ENCODE results near the gene EXOC6B.

EXOC6B gene

DNA sequence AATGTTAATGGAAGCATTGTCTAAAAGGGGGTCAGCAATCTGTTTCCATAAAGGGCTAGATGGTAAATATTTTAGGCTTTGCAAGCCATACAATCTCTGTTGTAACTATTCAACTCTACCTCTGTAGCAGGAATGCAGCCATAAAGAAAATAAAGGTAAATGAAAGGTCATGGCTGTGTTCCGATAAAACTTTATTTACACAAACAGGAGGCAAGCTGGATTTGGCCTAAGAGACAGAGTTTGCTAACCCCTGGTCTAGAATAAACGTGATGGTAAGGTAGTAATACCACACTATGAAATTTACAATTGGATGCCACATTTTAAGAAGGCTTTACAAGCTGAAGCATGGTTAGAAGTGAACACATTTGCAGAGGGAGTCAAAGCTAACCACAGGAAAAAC lies 91.4 kb downstream of the EXOC6B start:
- Histone ChIP-seq H3K36me3 (ENCODE audit: control insufficient read depth, insufficient read depth, low read length) (no peaks in the 10 kb centered on the region), H3K9me3 (ENCODE audit: control insufficient read depth, low read length) (no peaks in the 10 kb centered on the region), H3K27ac (ENCODE audit: low read depth, low read length, severe bottlenecking) (no peak overlapping the region), H3K4me3 (ENCODE audit: extremely low read depth, insufficient read depth, low read length, poor library complexity, severe bottlenecking) (no peak overlapping the region), H3K4me1 (ENCODE audit: control insufficient read depth, insufficient read depth, low read length, poor library complexity, severe bottlenecking) (no peaks in the 10 kb centered on the region)
- WGBS, 2 experiments (ENCODE audit: insufficient coverage in 2 of 2), result 86% methylated on average over 1 of the region's 2 CpGs; no CpG with 5 or more reads in 1 of the 2 experiments

DNA sequence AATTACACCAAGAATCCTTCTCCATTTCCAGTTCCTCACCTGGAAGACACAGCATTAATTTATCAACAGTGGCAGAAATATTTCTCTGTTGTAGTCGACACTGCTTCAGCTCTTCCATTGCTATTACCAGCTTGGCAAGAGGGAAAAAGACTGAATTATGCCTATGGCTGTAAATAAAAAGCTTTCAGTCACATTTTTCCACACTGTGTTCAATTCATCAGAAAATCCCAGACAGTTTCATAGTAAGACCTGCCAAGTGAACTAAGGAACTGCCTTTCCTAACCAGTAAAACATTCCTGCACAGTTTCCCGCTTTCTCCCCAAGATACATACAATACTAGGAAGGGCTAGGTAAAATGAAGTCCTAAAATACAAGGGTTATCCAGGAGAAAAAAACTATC lies 94.7 kb downstream of the EXOC6B start:
- no peaks in the 10 kb centered on the region for H3K36me3 ChIP-seq (ENCODE audit: control insufficient read depth, insufficient read depth, low read length)
- no peak overlapping the region for H3K4me3 ChIP-seq (ENCODE audit: extremely low read depth, insufficient read depth, low read length, poor library complexity, severe bottlenecking)
- no peak overlapping the region for H3K27ac ChIP-seq (ENCODE audit: low read depth, low read length, severe bottlenecking)
- no peaks in the 10 kb centered on the region for H3K4me1 ChIP-seq (ENCODE audit: control insufficient read depth, insufficient read depth, low read length, poor library complexity, severe bottlenecking)
- H3K9me3 ChIP-seq (ENCODE audit: control insufficient read depth, low read length), result no peaks in the 10 kb centered on the region
- no CpG with 5 or more reads among the region's 2 CpGs for WGBS, 2 experiments (ENCODE audit: insufficient coverage in 2 of 2)

DNA sequence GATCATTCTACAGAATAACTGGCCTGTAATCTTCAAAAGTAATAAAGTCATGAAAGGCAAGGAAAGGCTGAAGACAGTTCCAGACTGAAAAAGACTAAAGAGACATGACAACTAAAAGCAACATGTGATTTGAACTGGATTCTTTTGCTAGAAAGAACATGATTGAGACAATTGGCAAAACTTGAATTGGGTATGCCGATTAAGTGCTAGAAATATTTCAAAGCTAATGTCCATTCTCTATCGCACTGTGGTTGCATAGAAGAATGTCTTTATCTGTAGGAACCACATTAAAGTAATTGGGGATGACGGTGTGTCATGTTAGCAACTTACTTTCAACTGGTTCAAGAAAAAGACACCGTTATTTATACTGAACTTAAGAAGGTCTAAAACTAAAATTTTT lies 98.5 kb downstream of the EXOC6B start:
- Histone ChIP-seq H3K27ac (ENCODE audit: low read depth, low read length, severe bottlenecking) (no peak overlapping the region), H3K36me3 (ENCODE audit: control insufficient read depth, insufficient read depth, low read length) (no peaks in the 10 kb centered on the region), H3K4me1 (ENCODE audit: control insufficient read depth, insufficient read depth, low read length, poor library complexity, severe bottlenecking) (peaks cover 24% of the 10 kb centered on the region), H3K4me3 (ENCODE audit: extremely low read depth, insufficient read depth, low read length, poor library complexity, severe bottlenecking) (no peak overlapping the region), H3K9me3 (ENCODE audit: control insufficient read depth, low read length) (no peaks in the 10 kb centered on the region)
- 88 to 100% methylated on average over 1 to 2 of the region's 4 CpGs for WGBS, 2 experiments (ENCODE audit: insufficient coverage in 2 of 2)

DNA sequence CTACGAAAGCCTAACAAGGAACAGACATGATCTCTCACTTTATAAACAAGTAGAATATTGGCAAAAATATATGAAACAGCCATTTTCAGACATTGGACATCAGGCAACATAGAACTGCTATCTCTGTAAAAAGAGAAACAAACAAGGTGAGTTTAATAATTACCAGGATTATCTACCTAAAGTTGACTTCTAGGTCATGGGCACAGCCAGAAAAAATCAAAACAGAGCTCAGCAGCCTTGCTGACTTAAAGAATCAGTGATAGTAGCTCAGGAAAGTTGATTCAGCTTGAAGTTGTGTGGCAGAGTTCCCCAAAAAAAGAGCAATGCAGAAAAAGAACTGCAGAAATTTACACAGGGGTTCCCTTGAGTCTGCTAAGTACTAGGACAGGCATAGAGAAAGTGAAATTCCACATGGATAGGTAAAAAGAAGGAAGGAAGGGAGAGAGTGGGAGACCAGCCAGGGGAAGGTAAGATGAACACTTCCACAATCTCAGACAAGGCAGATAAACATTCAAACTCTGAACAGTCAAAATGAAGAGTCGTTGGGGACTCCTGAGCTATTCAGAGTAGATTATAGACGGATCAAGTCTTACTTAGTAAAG lies 102.0 kb downstream of the EXOC6B start:
- 80 to 100% methylated on average over 1 of the region's 3 CpGs for WGBS, 2 experiments (ENCODE audit: insufficient coverage in 2 of 2)
- Histone ChIP-seq H3K27ac (ENCODE audit: low read depth, low read length, severe bottlenecking) (peak overlapping the region; percentile 20), H3K4me1 (ENCODE audit: control insufficient read depth, insufficient read depth, low read length, poor library complexity, severe bottlenecking) (peaks cover 38% of the 10 kb centered on the region), H3K36me3 (ENCODE audit: control insufficient read depth, insufficient read depth, low read length) (no peaks in the 10 kb centered on the region), H3K4me3 (ENCODE audit: extremely low read depth, insufficient read depth, low read length, poor library complexity, severe bottlenecking) (no peak overlapping the region), H3K9me3 (ENCODE audit: control insufficient read depth, low read length) (no peaks in the 10 kb centered on the region)

DNA sequence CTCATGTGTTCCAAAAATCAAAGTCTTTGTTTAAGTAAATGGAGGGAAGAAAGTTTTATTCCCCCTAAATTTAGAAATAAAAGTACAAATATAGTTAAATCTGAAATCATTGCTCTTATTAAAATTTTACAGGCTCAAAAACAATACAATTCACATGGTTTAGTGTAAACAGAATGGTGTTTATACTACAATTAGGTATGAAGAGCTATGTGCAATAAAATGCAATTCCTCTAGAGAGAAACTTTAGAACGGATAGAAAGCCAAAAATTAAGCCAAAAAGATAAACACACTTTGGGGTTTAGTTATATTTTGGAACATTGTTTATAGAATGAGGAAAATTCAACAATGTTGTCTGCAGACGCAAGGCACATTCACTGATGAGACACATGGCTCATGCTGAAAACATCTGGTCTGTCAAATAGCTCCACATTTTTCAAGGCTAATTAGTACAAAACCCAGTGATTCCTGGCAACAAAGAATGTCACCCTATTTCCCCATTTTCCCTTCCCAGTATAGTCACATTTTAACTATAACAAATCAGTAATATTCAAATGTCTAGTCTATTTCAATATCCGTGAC lies 103.3 kb downstream of the EXOC6B start:
- H3K9me3 ChIP-seq (ENCODE audit: control insufficient read depth, low read length), result no peaks in the 10 kb centered on the region
- H3K4me1 ChIP-seq (ENCODE audit: control insufficient read depth, insufficient read depth, low read length, poor library complexity, severe bottlenecking), result peaks cover 41% of the 10 kb centered on the region
- H3K4me3 ChIP-seq (ENCODE audit: extremely low read depth, insufficient read depth, low read length, poor library complexity, severe bottlenecking), result no peak overlapping the region
- WGBS, 2 experiments (ENCODE audit: insufficient coverage in 2 of 2), result 69% methylated on average over 2 of the region's 3 CpGs; no CpG with 5 or more reads in 1 of the 2 experiments
- H3K27ac ChIP-seq (ENCODE audit: low read depth, low read length, severe bottlenecking), result peak overlapping the region; percentile 70
- peaks cover 5% of the 10 kb centered on the region for H3K36me3 ChIP-seq (ENCODE audit: control insufficient read depth, insufficient read depth, low read length)

DNA sequence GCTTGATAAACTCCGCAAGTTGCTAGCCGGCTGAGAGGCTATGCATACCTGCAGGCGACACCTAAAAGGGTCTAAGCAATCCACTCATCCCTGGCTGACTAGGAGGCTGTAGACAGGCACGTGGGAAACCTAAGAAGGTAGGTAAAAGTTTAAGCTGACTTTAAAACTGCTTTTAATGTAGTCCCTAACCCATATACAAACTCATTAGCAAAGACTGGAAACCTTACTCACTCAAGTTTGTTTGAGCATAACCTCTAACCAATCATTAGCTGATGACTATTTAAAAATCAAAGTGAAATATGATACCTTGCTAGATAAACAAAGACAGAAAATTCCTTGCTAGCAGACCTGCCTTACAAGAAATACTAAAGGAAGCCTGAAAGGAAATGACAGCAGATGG lies 106.4 kb downstream of the EXOC6B start:
- peaks cover 37% of the 10 kb centered on the region for H3K4me1 ChIP-seq (ENCODE audit: control insufficient read depth, insufficient read depth, low read length, poor library complexity, severe bottlenecking)
- 28 to 32% methylated on average over 3 to 4 of the region's 4 CpGs for WGBS, 2 experiments (ENCODE audit: insufficient coverage in 2 of 2)
- no peaks in the 10 kb centered on the region for H3K9me3 ChIP-seq (ENCODE audit: control insufficient read depth, low read length)
- H3K4me3 ChIP-seq (ENCODE audit: extremely low read depth, insufficient read depth, low read length, poor library complexity, severe bottlenecking), result no peak overlapping the region
- H3K27ac ChIP-seq (ENCODE audit: low read depth, low read length, severe bottlenecking), result no peak overlapping the region
- peaks cover 18% of the 10 kb centered on the region for H3K36me3 ChIP-seq (ENCODE audit: control insufficient read depth, insufficient read depth, low read length)

DNA sequence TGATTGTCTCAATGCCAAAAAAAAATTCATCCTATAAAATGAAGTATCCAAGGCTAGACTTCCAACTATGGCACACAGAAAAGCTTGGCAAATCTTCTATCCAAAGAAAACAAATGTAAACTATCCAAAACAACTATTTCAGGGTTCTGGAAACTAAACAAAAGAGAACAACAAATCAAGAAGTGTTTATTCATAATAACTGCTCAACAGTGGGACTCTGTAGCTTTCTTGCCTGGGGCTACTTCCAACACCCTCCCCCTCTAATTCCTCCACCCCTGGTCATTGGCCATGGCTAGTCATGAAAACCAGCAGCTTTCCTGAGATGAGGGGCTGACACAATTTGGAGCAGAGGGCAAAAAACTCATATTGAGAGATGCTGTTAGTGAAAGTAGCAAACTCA lies 107.0 kb downstream of the EXOC6B start:
- peaks cover 24% of the 10 kb centered on the region for H3K36me3 ChIP-seq (ENCODE audit: control insufficient read depth, insufficient read depth, low read length)
- H3K9me3 ChIP-seq (ENCODE audit: control insufficient read depth, low read length), result no peaks in the 10 kb centered on the region
- H3K27ac ChIP-seq (ENCODE audit: low read depth, low read length, severe bottlenecking), result no peak overlapping the region
- H3K4me1 ChIP-seq (ENCODE audit: control insufficient read depth, insufficient read depth, low read length, poor library complexity, severe bottlenecking), result peaks cover 31% of the 10 kb centered on the region
- no peak overlapping the region for H3K4me3 ChIP-seq (ENCODE audit: extremely low read depth, insufficient read depth, low read length, poor library complexity, severe bottlenecking)

DNA sequence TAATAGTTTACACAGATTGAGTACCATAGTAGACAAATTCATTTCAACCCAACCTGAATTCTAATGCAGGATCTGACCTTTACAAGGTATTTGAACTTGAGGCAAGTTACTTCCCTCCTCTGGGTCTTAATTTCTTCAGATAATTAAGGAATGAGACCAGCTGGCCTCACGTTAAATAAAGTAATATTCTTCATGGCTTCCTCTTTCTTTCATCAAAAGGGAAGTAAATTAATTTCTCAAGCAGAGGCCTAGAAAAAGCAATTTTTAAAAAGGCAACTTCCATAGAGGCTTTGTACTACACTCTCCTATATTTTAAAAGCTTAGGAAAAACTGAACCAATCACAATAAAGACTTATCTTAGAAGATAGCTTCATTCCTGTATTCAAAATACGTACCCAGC lies 109.2 kb downstream of the EXOC6B start:
- H3K4me1 ChIP-seq (ENCODE audit: control insufficient read depth, insufficient read depth, low read length, poor library complexity, severe bottlenecking), result peaks cover 17% of the 10 kb centered on the region
- H3K36me3 ChIP-seq (ENCODE audit: control insufficient read depth, insufficient read depth, low read length), result peaks cover 33% of the 10 kb centered on the region
- no peaks in the 10 kb centered on the region for H3K9me3 ChIP-seq (ENCODE audit: control insufficient read depth, low read length)
- 0 to 100% methylated on average over 1 of the region's 2 CpGs for WGBS, 2 experiments (ENCODE audit: insufficient coverage in 2 of 2)
- H3K27ac ChIP-seq (ENCODE audit: low read depth, low read length, severe bottlenecking), result no peak overlapping the region
- H3K4me3 ChIP-seq (ENCODE audit: extremely low read depth, insufficient read depth, low read length, poor library complexity, severe bottlenecking), result no peak overlapping the region

DNA sequence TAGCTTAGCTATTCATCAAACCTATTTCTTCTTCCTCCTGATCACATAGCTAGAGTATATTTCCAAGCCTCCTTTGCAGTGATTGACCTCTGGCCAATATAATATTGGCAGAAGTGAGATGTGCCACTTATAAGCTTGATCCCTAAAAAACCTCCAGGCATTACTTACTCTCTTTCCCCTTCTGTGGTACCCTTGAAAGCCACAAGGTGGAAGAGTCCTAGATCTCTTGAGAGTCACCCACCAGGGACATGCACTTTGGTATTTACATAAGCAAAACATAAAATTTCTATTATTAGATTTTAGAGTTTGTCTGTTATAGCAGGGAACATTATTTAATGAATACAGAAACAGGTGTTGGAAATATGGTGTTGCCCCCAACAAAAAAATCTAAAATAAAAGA lies 112.0 kb downstream of the EXOC6B start:
- no peaks in the 10 kb centered on the region for H3K9me3 ChIP-seq (ENCODE audit: control insufficient read depth, low read length)
- H3K4me3 ChIP-seq (ENCODE audit: extremely low read depth, insufficient read depth, low read length, poor library complexity, severe bottlenecking), result no peak overlapping the region
- no peak overlapping the region for H3K27ac ChIP-seq (ENCODE audit: low read depth, low read length, severe bottlenecking)
- peaks cover 37% of the 10 kb centered on the region for H3K36me3 ChIP-seq (ENCODE audit: control insufficient read depth, insufficient read depth, low read length)
- peaks cover 2% of the 10 kb centered on the region for H3K4me1 ChIP-seq (ENCODE audit: control insufficient read depth, insufficient read depth, low read length, poor library complexity, severe bottlenecking)

DNA sequence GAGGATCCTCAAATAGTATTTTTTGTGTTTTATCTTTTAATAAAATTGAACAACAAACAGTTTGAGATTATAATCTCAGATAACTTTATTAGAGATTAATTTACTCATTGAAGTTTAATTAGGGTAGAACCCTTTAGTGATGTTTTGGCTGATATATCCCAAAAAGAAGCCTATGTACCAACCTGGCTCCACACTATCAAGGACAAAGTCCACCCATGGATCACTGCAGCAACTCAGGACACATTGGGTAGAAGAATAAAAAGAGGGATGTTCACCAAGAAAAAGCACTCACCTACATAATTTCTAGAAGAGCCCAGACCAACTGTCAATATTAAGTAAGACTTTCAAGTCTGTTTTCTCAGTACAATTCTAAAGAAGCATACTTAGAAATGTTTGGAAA lies 112.9 kb downstream of the EXOC6B start:
- peaks cover 34% of the 10 kb centered on the region for H3K36me3 ChIP-seq (ENCODE audit: control insufficient read depth, insufficient read depth, low read length)
- no peaks in the 10 kb centered on the region for H3K4me1 ChIP-seq (ENCODE audit: control insufficient read depth, insufficient read depth, low read length, poor library complexity, severe bottlenecking)
- no peak overlapping the region for H3K27ac ChIP-seq (ENCODE audit: low read depth, low read length, severe bottlenecking)
- H3K9me3 ChIP-seq (ENCODE audit: control insufficient read depth, low read length), result no peaks in the 10 kb centered on the region
- H3K4me3 ChIP-seq (ENCODE audit: extremely low read depth, insufficient read depth, low read length, poor library complexity, severe bottlenecking), result no peak overlapping the region

DNA sequence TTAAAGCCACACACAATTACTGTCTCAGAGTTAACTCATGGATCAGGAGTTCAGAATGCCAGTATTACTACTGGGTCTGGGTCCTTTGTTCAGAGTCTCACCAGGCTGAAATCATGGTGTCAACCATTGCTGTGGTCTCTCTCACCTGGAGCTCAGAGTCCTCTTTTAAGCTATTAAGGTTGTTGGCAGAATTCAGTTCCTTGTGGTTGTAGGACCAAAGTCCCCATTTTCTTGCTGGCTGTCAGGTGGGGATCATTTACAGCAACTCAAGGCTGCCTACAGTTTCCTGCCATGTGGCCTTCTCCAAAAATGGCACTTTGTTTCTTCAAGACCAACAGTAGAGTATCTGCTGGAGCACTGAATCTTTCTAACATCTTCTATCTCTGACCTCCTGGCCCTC lies 113.5 kb downstream of the EXOC6B start:
- Histone ChIP-seq H3K4me3 (ENCODE audit: extremely low read depth, insufficient read depth, low read length, poor library complexity, severe bottlenecking) (no peak overlapping the region), H3K27ac (ENCODE audit: low read depth, low read length, severe bottlenecking) (no peak overlapping the region), H3K4me1 (ENCODE audit: control insufficient read depth, insufficient read depth, low read length, poor library complexity, severe bottlenecking) (no peaks in the 10 kb centered on the region), H3K36me3 (ENCODE audit: control insufficient read depth, insufficient read depth, low read length) (peaks cover 32% of the 10 kb centered on the region), H3K9me3 (ENCODE audit: control insufficient read depth, low read length) (no peaks in the 10 kb centered on the region)

Measured in mesodermal cell (in vitro differentiated cells).